ENCODE results near the gene GZMB.

DNA sequence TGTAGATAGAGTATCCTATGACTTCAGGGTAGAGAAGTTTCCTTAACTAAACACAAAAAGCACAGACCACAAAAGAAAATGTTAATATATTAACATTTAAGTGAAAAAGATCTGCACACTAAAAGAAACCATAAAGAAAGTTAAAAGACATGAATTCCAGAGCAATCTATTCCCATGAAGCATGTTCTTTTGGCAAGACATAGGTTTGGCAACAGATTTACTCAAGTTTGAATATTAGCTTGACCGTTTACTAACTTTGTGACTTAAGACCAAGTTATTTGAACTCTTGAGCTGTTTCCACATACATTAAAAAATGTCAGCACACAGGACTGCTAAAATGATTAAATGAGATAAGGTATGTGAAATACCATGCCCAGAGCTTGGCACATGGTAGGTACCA, 35.7 kb upstream of the GZMB start:
- TF ChIP-seq PATZ1 (CRISPR knock-in tag; IDR thresholded peaks at IDR 0.05; ENCODE audit: borderline replicate concordance) (no peak), TSHZ2 (CRISPR knock-in tag; IDR thresholded peaks at IDR 0.05) (no peak), ZC3H10 (CRISPR knock-in tag; IDR thresholded peaks at IDR 0.05) (no peak), CSDC2 (CRISPR knock-in tag; IDR thresholded peaks at IDR 0.05) (no peak), ISL1 (CRISPR knock-in tag; IDR thresholded peaks at IDR 0.05) (no peak), TCF4 (CRISPR knock-in tag; IDR thresholded peaks at IDR 0.05; ENCODE audit: borderline replicate concordance) (no peak)
